Endothelial cell of umbilical vein (primary cell): ENCODE results near the gene MARK3.

Experiments used
- CTCF ChIP-seq, 2 donors: IDR thresholded peaks; 1 replicate in 1 of 2; 2 replicates in 1 of 2; pipeline ENCODE4 v1.5.1; 2011; ENCODE audit warnings: low read length in 2 of 2, mild to moderate bottlenecking in 2 of 2, moderate library complexity in 2 of 2, control low read depth in 1 of 2, inconsistent platforms in 1 of 2, low read depth in 1 of 2; ENCODE audit not compliant: insufficient read depth in 1 of 2; ENCODE audit errors: extremely low read depth in 1 of 2
- EZH2 ChIP-seq: IDR thresholded peaks from 2 replicates; pipeline ENCODE4 v1.6.1; 2012; ENCODE audit warnings: borderline replicate concordance, low read depth, mild to moderate bottlenecking, moderate library complexity, low read length, inconsistent platforms; ENCODE audit not compliant: severe bottlenecking
- FOS ChIP-seq: IDR thresholded peaks from 2 replicates; pipeline ENCODE4 v1.6.1; 2011; ENCODE audit warnings: mild to moderate bottlenecking, low read length, moderate library complexity, borderline replicate concordance; ENCODE audit not compliant: insufficient read depth
- GATA2 ChIP-seq: IDR thresholded peaks from 2 replicates; pipeline ENCODE4 v1.7.0; 2011; ENCODE audit warnings: low read depth, mild to moderate bottlenecking, moderate library complexity, mixed read lengths, low read length; ENCODE audit not compliant: insufficient read length, insufficient read depth
- JUN ChIP-seq: IDR thresholded peaks from 2 replicates; pipeline ENCODE4 v1.6.1; 2011; ENCODE audit warnings: borderline replicate concordance, low read depth; ENCODE audit not compliant: insufficient read length, insufficient read depth
- MAX ChIP-seq: IDR thresholded peaks from 2 replicates; pipeline ENCODE4 v1.6.1; 2011; ENCODE audit not compliant: insufficient read depth, insufficient read length
- MYC ChIP-seq: IDR thresholded peaks from one replicate; pipeline ENCODE4 v1.6.1; 2011; ENCODE audit warnings: mild to moderate bottlenecking, low read depth, low read length
- POLR2A ChIP-seq: IDR thresholded peaks from 2 replicates; pipeline ENCODE4 v1.6.1; 2012; ENCODE audit warnings: low read depth, mild to moderate bottlenecking, control low read depth, low read length
- POLR2AphosphoS5 ChIP-seq: IDR thresholded peaks from 2 replicates; pipeline ENCODE4 v1.6.1; 2012; ENCODE audit warnings: low read depth, mild to moderate bottlenecking, control low read depth, low read length, moderate library complexity; ENCODE audit not compliant: insufficient read depth

GRCh38 chr14:103367995-103368394 lies 17.2 kb upstream of the MARK3 start:
- TF ChIP-seq CTCF (IDR thresholded peaks at IDR 0.05; ENCODE audit: extremely low read depth in 1 of 2, insufficient read depth in 1 of 2, low read depth in 1 of 2, low read length in 2 of 2) (no peak), EZH2 (no peak), JUN (no peak), MAX (no peak), POLR2A (no peak), FOS (no peak), MYC (no peak), POLR2AphosphoS5 (no peak), GATA2 (no peak)
